G401.6 (cell line): Measurements from ENCODE around the gene LYZ.
"Not testable (repeated sequence)": the region's sequence is repeated elsewhere in the genome, so short reads cannot be mapped to it uniquely, and the experiment has no call there.

Source experiments
- FAIRE-seq: peaks from 2 replicates; lab custom pipeline; 2012; peaks lifted over from hg19 to GRCh38; lab: Jason Lieb, UNC

LYZ gene

GRCh38 chr12:69348162-69348938, at the start of gene LYZ:
LYZ (plus strand) TSS chr12:69348381; CDS start chr12:69348409, 28 bp downstream.
- FAIRE-seq: no peak

DNA sequence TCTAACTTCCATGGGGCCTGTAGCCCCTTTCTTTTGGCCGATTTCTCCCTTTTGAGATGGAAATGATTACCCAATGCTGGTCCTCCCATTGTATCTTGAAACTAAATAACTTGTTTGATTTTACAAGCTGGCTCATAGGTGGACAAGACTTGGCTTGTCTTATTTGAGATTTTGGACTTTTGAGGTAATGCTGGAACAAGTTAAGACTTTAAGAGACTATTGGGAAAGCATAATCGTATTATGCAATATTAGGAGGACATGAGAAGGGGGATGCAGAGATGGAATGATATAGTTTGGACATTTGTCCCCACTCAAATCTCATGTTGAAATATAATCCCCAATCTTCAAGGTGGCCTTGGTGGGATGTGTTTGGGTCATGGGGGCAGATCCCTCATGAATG, 49.2 kb upstream of the LYZ start:
- FAIRE-seq: no peak

- no peak for FAIRE-seq
Observed at GRCh38 chr12:69304284-69304683, 43.9 kb upstream of the LYZ start.

GRCh38 chr12:69309461-69309860, 38.7 kb upstream of the LYZ start:
- no peak for FAIRE-seq

- no peak for FAIRE-seq
Observed at GRCh38 chr12:69313209-69313608, 35.0 kb upstream of the LYZ start.

GRCh38 chr12:69316784-69317183, 31.4 kb upstream of the LYZ start:
- not testable (repeated sequence) for FAIRE-seq

- not testable (repeated sequence) for FAIRE-seq
Observed at GRCh38 chr12:69317233-69317632, 30.9 kb upstream of the LYZ start.

- FAIRE-seq: no peak
Observed at GRCh38 chr12:69318225-69318624, 30.0 kb upstream of the LYZ start.

DNA sequence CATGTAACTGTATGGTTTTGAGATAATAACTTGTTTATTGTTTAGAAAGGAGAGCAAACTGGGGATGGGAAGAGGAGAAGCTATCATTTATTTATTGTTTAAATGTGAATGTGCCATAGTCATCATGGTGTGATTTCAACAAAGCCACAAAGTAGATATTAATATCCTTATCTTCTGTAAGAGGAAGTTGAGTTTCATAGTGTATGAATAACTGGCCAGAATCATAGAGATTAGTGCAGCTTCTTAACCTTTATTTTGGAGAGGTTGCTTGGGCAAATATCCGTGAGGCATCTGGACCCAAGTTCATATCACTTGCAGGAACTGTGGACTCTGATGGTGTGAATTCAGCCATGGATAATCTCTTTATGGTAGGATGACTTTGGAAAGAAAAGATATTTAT, 26.8 kb upstream of the LYZ start:
- no peak for FAIRE-seq

DNA sequence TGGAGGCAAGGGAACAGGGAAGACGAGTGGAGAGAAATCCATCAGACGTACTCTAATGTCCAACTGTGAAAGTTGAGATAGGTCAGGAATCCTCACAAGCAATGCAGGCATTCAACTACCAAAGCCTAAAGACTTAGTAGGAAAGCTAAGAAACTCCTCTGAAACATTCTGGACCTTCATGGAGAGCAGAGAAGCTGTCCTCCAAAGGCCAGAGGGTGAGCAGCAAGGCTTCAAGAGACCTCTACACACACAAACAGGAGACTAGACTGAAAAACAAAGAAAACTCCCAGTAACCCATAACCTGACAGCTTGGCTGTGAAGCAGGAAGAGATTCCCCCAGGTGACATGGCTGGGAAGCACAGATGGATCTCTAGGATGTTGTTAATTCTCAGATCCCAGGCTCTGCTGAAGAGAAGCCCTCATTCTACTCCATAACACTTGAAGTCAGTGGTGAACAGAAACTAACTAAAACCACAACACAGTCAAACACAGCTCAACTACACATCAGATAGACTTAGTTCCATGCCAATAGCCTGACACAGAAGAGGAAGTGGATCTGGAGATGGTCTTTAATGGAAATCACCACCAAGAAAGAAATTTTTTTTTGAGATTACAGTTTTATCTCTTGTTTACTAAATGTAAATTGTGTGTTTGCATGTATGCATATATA, 23.2 kb upstream of the LYZ start:
- no peak for FAIRE-seq

DNA sequence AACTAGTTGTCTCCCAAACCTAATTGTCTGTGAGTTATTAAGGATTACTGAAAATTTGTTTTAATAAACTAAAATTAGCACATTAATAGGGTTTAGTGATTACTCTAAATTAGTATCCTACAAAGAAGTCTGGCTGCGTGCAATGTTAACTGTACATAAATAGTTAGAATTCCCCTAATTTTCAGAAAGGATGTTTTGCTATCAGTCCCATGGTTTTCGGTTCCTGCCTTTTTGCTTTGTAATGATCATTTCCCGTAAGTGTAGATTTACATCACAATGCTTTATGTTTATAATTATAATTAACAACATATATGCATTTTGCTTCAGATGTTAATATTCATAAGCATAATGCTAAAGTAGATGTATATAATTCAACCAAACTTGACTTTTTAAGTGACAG, 19.8 kb upstream of the LYZ start:
- no peak for FAIRE-seq

DNA sequence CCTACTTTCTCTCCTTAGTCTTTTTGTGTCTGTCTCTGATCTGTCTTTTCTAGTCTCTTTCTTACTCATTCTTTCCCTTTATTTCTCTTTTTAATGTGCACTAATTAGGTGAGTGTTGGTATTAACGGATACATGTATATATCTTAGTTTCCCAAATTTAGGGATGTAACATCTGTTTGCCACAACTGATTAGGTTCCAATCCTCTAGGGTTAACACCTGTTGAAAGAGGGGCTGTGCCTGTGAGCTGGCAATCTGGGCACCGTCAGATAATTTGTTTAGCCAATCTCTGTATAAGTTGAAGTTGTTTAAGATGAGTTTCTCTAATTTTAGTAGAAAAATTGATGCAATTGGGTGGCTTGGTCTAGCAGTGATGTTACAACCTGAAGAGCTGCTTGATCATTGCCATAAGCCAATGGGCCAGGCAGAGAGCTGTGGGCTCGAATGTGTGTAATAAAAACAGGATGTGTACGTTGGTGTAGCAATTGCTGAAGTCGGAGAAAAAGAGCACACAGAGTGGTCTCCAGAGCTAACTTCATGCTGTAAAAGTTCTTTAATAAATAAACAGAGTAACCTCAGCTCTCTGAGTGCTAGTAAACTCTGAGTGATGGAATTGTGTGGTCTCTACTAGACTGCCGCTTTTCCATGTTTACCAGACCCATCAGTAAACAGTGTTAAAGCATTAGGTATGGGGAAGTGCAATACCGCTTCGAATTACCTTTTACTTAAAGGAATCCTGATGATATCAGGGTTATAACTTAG, 18.3 kb upstream of the LYZ start:
- no peak for FAIRE-seq

DNA sequence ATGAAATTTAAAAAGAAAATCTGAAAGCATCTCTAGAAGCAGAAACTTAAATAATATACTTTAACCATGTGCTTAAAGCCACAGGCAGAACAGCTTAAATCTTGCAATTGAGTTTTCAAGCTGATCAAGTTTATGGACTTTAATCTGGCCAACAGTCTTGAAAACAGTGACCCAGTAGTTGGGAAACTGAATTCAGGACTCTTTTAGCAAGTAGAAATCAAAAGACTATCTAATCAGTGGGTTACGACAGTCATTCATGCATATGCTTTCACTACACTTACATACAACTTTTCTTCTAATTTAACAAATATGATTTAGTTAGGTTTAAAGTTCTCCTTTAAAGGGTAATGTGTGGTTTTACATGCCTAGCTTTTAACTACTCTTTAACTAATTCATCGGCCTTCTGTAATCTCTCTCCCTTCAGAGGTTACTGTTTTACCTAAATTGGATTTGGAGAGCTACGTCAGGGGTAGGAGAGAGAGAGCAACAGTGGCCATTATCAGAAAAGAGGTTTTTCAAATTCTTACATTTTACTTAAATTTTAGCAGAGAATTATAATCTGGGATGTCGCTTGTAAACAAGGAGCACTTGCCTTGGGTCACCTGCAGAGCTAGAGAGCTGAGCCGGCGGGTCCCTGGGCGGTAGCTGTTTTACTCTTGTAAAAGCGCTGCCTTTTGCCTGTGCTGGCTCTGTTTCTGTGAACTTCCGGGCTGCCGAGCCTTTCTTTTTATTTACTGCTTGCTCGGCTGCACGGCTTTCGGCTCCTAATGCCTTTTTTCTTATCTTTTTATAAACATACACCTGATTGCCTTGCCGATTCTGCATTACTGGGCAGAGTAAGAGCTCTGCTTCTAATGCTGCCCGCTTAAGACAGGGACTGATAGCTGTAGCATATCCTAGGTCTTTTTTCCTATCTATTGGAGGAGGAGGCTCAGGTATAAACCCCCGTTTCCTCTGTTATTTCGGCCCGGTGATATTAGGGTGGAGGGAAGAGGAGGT, 17.4 kb upstream of the LYZ start:
- FAIRE-seq: no peak

GRCh38 chr12:69331519-69331908, 16.7 kb upstream of the LYZ start:
- FAIRE-seq: no peak

GRCh38 chr12:69331909-69332684, 16.1 kb upstream of the LYZ start:
- no peak for FAIRE-seq

DNA sequence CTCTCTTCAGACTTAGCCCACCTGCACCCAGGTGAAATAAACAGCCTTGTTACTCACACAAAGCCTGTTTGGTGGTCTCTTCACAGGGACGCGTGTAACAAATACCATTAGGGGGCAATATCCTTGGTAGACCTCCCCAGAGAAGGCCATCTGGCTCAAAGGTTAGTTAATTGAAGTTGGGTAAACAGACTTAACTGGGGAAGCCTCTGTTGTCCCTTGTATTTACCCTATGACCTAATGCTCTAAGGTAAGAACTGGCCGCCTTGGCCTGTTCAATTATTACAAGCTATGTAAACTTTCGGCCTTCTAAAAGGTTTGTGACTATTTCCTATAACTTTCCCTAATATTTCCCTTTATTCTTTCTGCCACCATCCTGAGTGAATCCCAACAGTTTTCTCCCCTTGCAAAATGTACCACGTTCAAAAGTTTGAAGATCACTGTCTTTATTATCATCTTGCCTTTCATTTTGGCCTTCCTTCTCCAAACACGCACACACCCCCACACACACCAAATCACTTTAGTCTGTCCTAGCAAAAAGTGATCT, 15.3 kb upstream of the LYZ start:
- FAIRE-seq: no peak

- FAIRE-seq: no peak
Observed at GRCh38 chr12:69334158-69334557, 14.0 kb upstream of the LYZ start.

GRCh38 chr12:69337311-69338090, 10.7 kb upstream of the LYZ start:
- FAIRE-seq: no peak

GRCh38 chr12:69338120-69338859, 9.9 kb upstream of the LYZ start:
- no peak for FAIRE-seq
